ENCODE measurements around the gene SEPSECS.

GRCh38 chr4:25178838-25179261 is 18.6 kb upstream of the SEPSECS start:
- TF ChIP-seq POLR2A (IDR thresholded peaks at IDR 0.05; ENCODE audit: low read length), result no peak
- no peak for TF ChIP-seq GATA1 (IDR thresholded peaks at IDR 0.05; ENCODE audit: low read depth, low read length)

Data from erythroblast (primary cell).